ENCODE results near the gene TNFRSF17.

DNA sequence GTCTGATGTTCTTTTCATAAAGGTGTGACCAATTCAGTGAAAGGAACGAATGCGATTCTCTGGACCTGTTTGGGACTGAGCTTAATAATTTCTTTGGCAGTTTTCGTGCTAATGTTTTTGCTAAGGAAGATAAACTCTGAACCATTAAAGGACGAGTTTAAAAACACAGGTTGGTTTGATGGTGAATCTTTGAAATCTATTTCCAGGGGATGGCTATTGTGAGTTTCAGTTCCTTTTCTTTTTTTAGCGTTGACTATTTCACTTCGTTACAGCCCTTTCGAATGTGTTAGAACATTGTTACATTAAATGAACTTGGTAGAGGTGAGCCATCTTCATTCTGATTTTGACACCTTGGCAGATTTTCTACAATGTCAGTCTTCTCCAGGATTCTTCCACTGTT, 1.2 kb downstream of the TNFRSF17 start:
- TF ChIP-seq, protein P1, sequence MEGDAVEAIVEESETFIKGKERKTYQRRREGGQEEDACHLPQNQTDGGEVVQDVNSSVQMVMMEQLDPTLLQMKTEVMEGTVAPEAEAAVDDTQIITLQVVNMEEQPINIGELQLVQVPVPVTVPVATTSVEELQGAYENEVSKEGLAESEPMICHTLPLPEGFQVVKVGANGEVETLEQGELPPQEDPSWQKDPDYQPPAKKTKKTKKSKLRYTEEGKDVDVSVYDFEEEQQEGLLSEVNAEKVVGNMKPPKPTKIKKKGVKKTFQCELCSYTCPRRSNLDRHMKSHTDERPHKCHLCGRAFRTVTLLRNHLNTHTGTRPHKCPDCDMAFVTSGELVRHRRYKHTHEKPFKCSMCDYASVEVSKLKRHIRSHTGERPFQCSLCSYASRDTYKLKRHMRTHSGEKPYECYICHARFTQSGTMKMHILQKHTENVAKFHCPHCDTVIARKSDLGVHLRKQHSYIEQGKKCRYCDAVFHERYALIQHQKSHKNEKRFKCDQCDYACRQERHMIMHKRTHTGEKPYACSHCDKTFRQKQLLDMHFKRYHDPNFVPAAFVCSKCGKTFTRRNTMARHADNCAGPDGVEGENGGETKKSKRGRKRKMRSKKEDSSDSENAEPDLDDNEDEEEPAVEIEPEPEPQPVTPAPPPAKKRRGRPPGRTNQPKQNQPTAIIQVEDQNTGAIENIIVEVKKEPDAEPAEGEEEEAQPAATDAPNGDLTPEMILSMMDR (conservative IDR thresholded peaks at IDR 0.05; ENCODE audit: low read length) = no peak
- no peak for TF ChIP-seq EZH2phosphoT487 (IDR thresholded peaks at IDR 0.05; ENCODE audit: borderline replicate concordance)
